Dendritic cell treated with granulocyte-macrophage colony-stimulating factor and Interleukin-4, amounts not matched to agents 40 ng/mL and 50 ng/mL, for 4 days (primary cell): ENCODE data around the gene DNM1L.
"Not testable (repeated sequence)": the region's sequence is repeated elsewhere in the genome, so short reads cannot be mapped to it uniquely, and the experiment has no call there.

Source experiments
- H3K27ac Mint-ChIP-seq: one replicate; pipeline ENCODE4 v1.8.0; 2022; ENCODE audit warnings: mild to moderate bottlenecking, mixed read lengths
- H3K27me3 Mint-ChIP-seq: one replicate; pipeline ENCODE4 v1.8.0; 2022; ENCODE audit warnings: mild to moderate bottlenecking, mixed read lengths
- H3K36me3 Mint-ChIP-seq: one replicate; pipeline ENCODE4 v1.8.0; 2022; ENCODE audit warnings: low read depth, mixed read lengths
- H3K4me1 Mint-ChIP-seq: one replicate; pipeline ENCODE4 v1.8.0; 2022; ENCODE audit warnings: low read depth, mixed read lengths
- H3K4me3 Mint-ChIP-seq: one replicate; pipeline ENCODE4 v1.8.0; 2022; ENCODE audit warnings: mild to moderate bottlenecking, moderate library complexity, mixed read lengths
- H3K9me3 Mint-ChIP-seq: one replicate; pipeline ENCODE4 v1.8.0; 2022; ENCODE audit warnings: mixed read lengths
- intact Hi-C: fragments of 100-400 bp; cut with micrococcal nuclease; formaldehyde crosslinking; loops from one replicate; pipeline ENCODE4 v1.15.0; 2022

The DNM1L gene

GRCh38 chr12:32706335-32707024 is 27.4 kb downstream of the DNM1L start:
- no peak overlapping the region for H3K4me3 Mint-ChIP-seq
- no peaks in the 10 kb centered on the region for H3K9me3 Mint-ChIP-seq
- intact Hi-C loops = no loop called here
- H3K36me3 Mint-ChIP-seq = peaks cover 63% of the 10 kb centered on the region
- no peak overlapping the region for H3K27ac Mint-ChIP-seq
- no peaks in the 10 kb centered on the region for H3K27me3 Mint-ChIP-seq
- H3K4me1 Mint-ChIP-seq = no peaks in the 10 kb centered on the region

DNA sequence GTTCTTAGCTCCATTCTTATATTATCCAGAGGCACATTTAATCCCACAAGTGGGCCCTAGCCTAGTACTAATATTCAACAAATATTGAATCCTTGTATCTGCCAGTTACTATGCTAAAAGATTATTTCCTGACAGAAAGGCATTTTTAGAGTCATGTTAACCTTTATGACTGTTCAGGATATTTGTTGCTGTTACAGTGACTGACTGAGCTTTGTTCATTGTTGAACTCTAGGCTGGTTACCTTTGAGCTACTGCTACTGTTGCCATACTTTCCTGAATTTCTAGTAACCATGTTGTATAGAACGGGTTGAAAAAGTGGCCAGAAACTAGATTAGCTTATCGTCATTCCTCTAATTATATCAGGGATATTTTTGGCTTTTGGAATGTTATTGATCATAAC is 29.8 kb downstream of the DNM1L start:
- H3K9me3 Mint-ChIP-seq = no peaks in the 10 kb centered on the region
- no peaks in the 10 kb centered on the region for H3K4me1 Mint-ChIP-seq
- no peak overlapping the region for H3K4me3 Mint-ChIP-seq
- peaks cover 61% of the 10 kb centered on the region for H3K36me3 Mint-ChIP-seq
- intact Hi-C loops = no loop called here
- no peak overlapping the region for H3K27ac Mint-ChIP-seq
- H3K27me3 Mint-ChIP-seq = no peaks in the 10 kb centered on the region

DNA sequence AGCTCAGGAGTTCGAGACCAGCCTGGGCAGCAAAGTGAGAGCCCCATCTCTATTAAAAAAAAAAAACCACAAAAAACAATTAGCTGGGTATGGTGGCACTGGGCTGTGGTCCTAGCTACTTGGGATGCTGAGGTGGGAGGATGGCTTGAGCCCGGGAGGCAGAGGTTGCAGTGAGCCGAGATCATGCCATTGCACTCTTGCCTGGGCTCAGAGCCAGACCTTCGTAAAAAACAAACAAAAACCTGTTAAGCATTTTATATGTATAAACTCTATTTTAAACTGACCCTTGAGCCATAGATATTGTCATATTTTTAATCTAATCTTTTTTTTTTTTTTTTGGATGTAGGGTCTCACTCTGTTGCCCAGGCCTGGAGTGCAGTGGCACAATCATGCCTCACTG is 35.7 kb downstream of the DNM1L start:
- Mint-ChIP-seq H3K4me1 (no peaks in the 10 kb centered on the region), H3K9me3 (no peaks in the 10 kb centered on the region), H3K27me3 (no peaks in the 10 kb centered on the region), H3K36me3 (peaks cover 55% of the 10 kb centered on the region), H3K4me3 (no peak overlapping the region), H3K27ac (no peak overlapping the region)
- intact Hi-C loops = no loop called here

DNA sequence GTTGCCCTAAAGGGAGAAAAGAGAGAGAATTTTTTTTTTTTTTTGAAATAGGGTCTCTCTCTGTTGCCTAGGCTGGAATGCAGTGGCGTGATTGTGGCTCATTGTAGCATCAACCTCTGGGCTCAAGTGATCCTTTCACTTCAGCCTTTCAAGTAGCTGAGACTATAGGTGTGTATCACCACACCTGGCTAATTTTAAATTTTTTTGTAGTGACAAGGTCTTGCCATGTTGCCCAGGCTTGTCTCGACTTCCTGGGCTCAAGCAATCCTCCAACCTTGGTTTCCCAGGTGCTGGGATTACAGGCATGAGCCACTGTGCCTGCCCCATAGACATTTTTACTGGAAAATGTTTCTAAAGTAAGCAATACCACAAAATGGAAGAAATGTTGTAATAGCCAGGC is 39.8 kb downstream of the DNM1L start:
- Mint-ChIP-seq H3K4me3 (no peak overlapping the region), H3K27me3 (no peaks in the 10 kb centered on the region), H3K27ac (no peak overlapping the region), H3K4me1 (no peaks in the 10 kb centered on the region), H3K36me3 (peaks cover 58% of the 10 kb centered on the region), H3K9me3 (no peaks in the 10 kb centered on the region)
- intact Hi-C loops = no loop called here

GRCh38 chr12:32725308-32725707 is 46.2 kb downstream of the DNM1L start:
- intact Hi-C loops, H3K27ac Mint-ChIP-seq, H3K27me3 Mint-ChIP-seq, H3K4me3 Mint-ChIP-seq, H3K9me3 Mint-ChIP-seq, H3K4me1 Mint-ChIP-seq: not testable (repeated sequence)
- H3K36me3 Mint-ChIP-seq = peaks cover 79% of the 10 kb centered on the region

GRCh38 chr12:32726286-32726685 is 47.2 kb downstream of the DNM1L start:
- H3K27ac Mint-ChIP-seq = no peak overlapping the region
- no peak overlapping the region for H3K4me3 Mint-ChIP-seq
- peaks cover 80% of the 10 kb centered on the region for H3K36me3 Mint-ChIP-seq
- H3K27me3 Mint-ChIP-seq = no peaks in the 10 kb centered on the region
- no peaks in the 10 kb centered on the region for H3K4me1 Mint-ChIP-seq
- no peaks in the 10 kb centered on the region for H3K9me3 Mint-ChIP-seq
- intact Hi-C loops = no loop called here

GRCh38 chr12:32727237-32727636 is 48.1 kb downstream of the DNM1L start:
- intact Hi-C loops = no loop called here
- H3K27ac Mint-ChIP-seq = no peak overlapping the region

GRCh38 chr12:32734952-32735351 is 55.9 kb downstream of the DNM1L start:
- Mint-ChIP-seq H3K36me3 (peaks cover 91% of the 10 kb centered on the region), H3K27me3 (no peaks in the 10 kb centered on the region), H3K4me3 (no peak overlapping the region), H3K9me3 (no peaks in the 10 kb centered on the region), H3K27ac (no peak overlapping the region), H3K4me1 (no peaks in the 10 kb centered on the region)
- intact Hi-C loops = no loop called here

More at GRCh38 chr12:32727237-32727636, 48.1 kb downstream of the DNM1L start:
- Mint-ChIP-seq H3K9me3 (no peaks in the 10 kb centered on the region), H3K4me3 (no peak overlapping the region), H3K4me1 (no peaks in the 10 kb centered on the region), H3K27me3 (no peaks in the 10 kb centered on the region), H3K36me3 (peaks cover 80% of the 10 kb centered on the region)

DNA sequence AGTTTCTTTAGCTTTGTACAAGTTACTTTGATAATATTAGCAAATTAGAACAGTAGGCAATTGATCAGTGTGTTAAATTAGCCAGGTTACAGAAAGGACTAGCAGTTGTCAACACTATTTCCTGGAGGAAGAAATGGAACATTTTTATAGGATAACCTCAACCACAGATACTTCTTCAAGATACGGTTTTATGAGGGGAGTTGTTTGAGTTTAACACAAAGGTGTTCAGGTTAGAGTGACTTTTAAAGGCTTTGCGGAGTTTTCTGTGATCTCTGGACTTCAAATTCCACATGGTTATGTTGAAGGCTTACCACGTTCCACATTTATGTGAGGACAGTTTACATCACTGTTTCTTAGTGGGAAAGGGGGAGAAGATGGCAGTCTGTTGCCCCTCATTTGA is 57.3 kb downstream of the DNM1L start:
- intact Hi-C loops = no loop called here
- no peaks in the 10 kb centered on the region for H3K27me3 Mint-ChIP-seq
- H3K27ac Mint-ChIP-seq = no peak overlapping the region
- H3K4me1 Mint-ChIP-seq = no peaks in the 10 kb centered on the region
- peaks cover 92% of the 10 kb centered on the region for H3K36me3 Mint-ChIP-seq
- H3K4me3 Mint-ChIP-seq = no peak overlapping the region
- no peaks in the 10 kb centered on the region for H3K9me3 Mint-ChIP-seq

GRCh38 chr12:32737715-32738114 is 58.6 kb downstream of the DNM1L start:
- no peak overlapping the region for H3K27ac Mint-ChIP-seq
- intact Hi-C loops = no loop called here
- H3K4me3 Mint-ChIP-seq = no peak overlapping the region
- no peaks in the 10 kb centered on the region for H3K27me3 Mint-ChIP-seq
- no peaks in the 10 kb centered on the region for H3K4me1 Mint-ChIP-seq
- H3K36me3 Mint-ChIP-seq = peaks cover 92% of the 10 kb centered on the region
- no peaks in the 10 kb centered on the region for H3K9me3 Mint-ChIP-seq

- peaks cover 97% of the 10 kb centered on the region for H3K36me3 Mint-ChIP-seq
- intact Hi-C loops = no loop called here
- no peaks in the 10 kb centered on the region for H3K9me3 Mint-ChIP-seq
- H3K4me3 Mint-ChIP-seq = no peak overlapping the region
- H3K27me3 Mint-ChIP-seq = no peaks in the 10 kb centered on the region
- no peaks in the 10 kb centered on the region for H3K4me1 Mint-ChIP-seq
- no peak overlapping the region for H3K27ac Mint-ChIP-seq
Measured at GRCh38 chr12:32739279-32739678, 60.2 kb downstream of the DNM1L start.

GRCh38 chr12:32742133-32742532 is 63.0 kb downstream of the DNM1L start:
- Mint-ChIP-seq H3K27me3 (no peaks in the 10 kb centered on the region), H3K4me3 (no peak overlapping the region), H3K4me1 (no peaks in the 10 kb centered on the region), H3K36me3 (peaks cover 97% of the 10 kb centered on the region), H3K27ac (no peak overlapping the region), H3K9me3 (no peaks in the 10 kb centered on the region)
- intact Hi-C loops = no loop called here

DNA sequence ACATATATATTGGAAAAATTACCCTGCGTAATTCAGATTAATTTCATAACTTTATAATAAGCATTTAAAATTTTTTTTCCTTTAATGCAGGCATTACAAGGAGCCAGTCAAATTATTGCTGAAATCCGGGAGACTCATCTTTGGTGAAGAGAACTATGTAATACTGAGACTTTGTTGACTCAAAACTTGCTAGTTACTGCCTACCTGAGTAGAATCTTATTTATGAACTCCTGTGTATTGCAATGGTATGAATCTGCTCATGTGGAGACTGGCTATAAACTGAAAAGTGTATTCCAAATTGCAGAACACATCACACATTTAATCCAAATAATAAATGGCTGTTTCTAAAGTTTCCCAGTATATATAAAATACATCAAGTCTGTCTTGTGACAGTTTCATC is 64.2 kb downstream of the DNM1L start:
- intact Hi-C loops = no loop called here
- no peaks in the 10 kb centered on the region for H3K27me3 Mint-ChIP-seq
- H3K4me1 Mint-ChIP-seq = no peaks in the 10 kb centered on the region
- H3K9me3 Mint-ChIP-seq = no peaks in the 10 kb centered on the region
- H3K27ac Mint-ChIP-seq = no peak overlapping the region
- no peak overlapping the region for H3K4me3 Mint-ChIP-seq
- H3K36me3 Mint-ChIP-seq = peaks cover 98% of the 10 kb centered on the region

- intact Hi-C loops = no loop called here
- H3K9me3 Mint-ChIP-seq = no peaks in the 10 kb centered on the region
- H3K27ac Mint-ChIP-seq = no peak overlapping the region
Measured at GRCh38 chr12:32753605-32754004, 74.5 kb downstream of the DNM1L start.

GRCh38 chr12:32754111-32754510 is 75.0 kb downstream of the DNM1L start:
- peaks cover 51% of the 10 kb centered on the region for H3K36me3 Mint-ChIP-seq
- peak overlapping the region; percentile 83 for H3K4me3 Mint-ChIP-seq
- peak overlapping the region; percentile 90 for H3K27ac Mint-ChIP-seq
- no peaks in the 10 kb centered on the region for H3K27me3 Mint-ChIP-seq
- intact Hi-C loops = no loop called here
- H3K4me1 Mint-ChIP-seq = peaks cover 18% of the 10 kb centered on the region
- no peaks in the 10 kb centered on the region for H3K9me3 Mint-ChIP-seq

More at GRCh38 chr12:32753605-32754004, 74.5 kb downstream of the DNM1L start:
- peaks cover 18% of the 10 kb centered on the region for H3K4me1 Mint-ChIP-seq
- H3K27me3 Mint-ChIP-seq = no peaks in the 10 kb centered on the region
- peaks cover 53% of the 10 kb centered on the region for H3K36me3 Mint-ChIP-seq
- no peak overlapping the region for H3K4me3 Mint-ChIP-seq
